GM12878 (cell line): ENCODE measurements around the gene CFAP299.

ENCODE experiments used
- ATF2 ChIP-seq: IDR thresholded peaks from 2 replicates; pipeline ENCODE4 v1.6.1; 2012; ENCODE audit warnings: low read length, inconsistent platforms
- EP300 ChIP-seq, 2 experiments: fragments of 150-350 bp in 1 of 2; IDR thresholded peaks; 2 replicates each; pipeline ENCODE4 v1.6.1; 2011 to 2012; ENCODE audit warnings: low read depth in 2 of 2, low read length in 2 of 2, borderline replicate concordance in 1 of 2, improper control_type of control experiment in 1 of 2, inconsistent platforms in 1 of 2; ENCODE audit not compliant: control insufficient read depth in 1 of 2
- IKZF1 ChIP-seq: fragments of 450-650 bp; conservative IDR thresholded peaks from 2 replicates; pipeline ENCODE4 v1.6.1; 2017; ENCODE audit warnings: antibody characterized with exemption, mild to moderate bottlenecking
- NR2F1 ChIP-seq: fragments of 450-650 bp; conservative IDR thresholded peaks from 2 replicates; pipeline ENCODE4 v1.6.1; 2017; ENCODE audit warnings: mild to moderate bottlenecking
- PAX5 ChIP-seq: IDR thresholded peaks from 2 replicates; pipeline ENCODE4 v1.6.1; 2011; ENCODE audit warnings: low read depth, low read length, borderline replicate concordance
- POLR2AphosphoS2 ChIP-seq: IDR thresholded peaks from 2 replicates; pipeline ENCODE4 v1.6.1; 2011; ENCODE audit warnings: low read depth, mild to moderate bottlenecking, low read length, improper control_type of control experiment, moderate library complexity
- POLR2AphosphoS5 ChIP-seq: IDR thresholded peaks from 2 replicates; pipeline ENCODE4 v1.6.1; 2011; ENCODE audit warnings: mild to moderate bottlenecking, low read length, inconsistent platforms
- RELA ChIP-seq: fragments of 450-650 bp; IDR thresholded peaks from 2 replicates; pipeline ENCODE4 v1.8.0; 2014; ENCODE audit warnings: borderline replicate concordance; ENCODE audit not compliant: partially characterized antibody
- SMC3 ChIP-seq: IDR thresholded peaks from 2 replicates; pipeline ENCODE4 v1.6.1; 2011; ENCODE audit warnings: low read length, improper control_type of control experiment, borderline replicate concordance
- TAF1 ChIP-seq: IDR thresholded peaks from 2 replicates; pipeline ENCODE4 v1.6.1; 2011; ENCODE audit warnings: mild to moderate bottlenecking, low read depth, low read length, borderline replicate concordance
- ZNF384 ChIP-seq: IDR thresholded peaks from 2 replicates; pipeline ENCODE4 v1.6.1; 2012; ENCODE audit warnings: low read depth, mild to moderate bottlenecking, low read length, improper control_type of control experiment, borderline replicate concordance
- TF ChIP-seq, protein P1 (sequence below), 3 experiments: IDR thresholded peaks in 2 of 3; conservative IDR thresholded peaks in 1 of 3; 2 replicates each; pipeline ENCODE4 v1.5.1; 2011; ENCODE audit warnings: low read depth in 3 of 3, low read length in 3 of 3, mild to moderate bottlenecking in 3 of 3, control low read depth in 2 of 3, moderate library complexity in 2 of 3, inconsistent platforms in 1 of 3, mixed read lengths in 1 of 3; ENCODE audit not compliant: control insufficient read depth in 2 of 3, insufficient read depth in 1 of 3; ENCODE audit errors: extremely low read depth in 1 of 3

- no peak for TF ChIP-seq EP300 (IDR thresholded peaks at IDR 0.05; ENCODE audit: borderline replicate concordance in 1 of 2, control insufficient read depth in 1 of 2, low read depth in 2 of 2, low read length in 2 of 2)
- TF ChIP-seq, protein P1, sequence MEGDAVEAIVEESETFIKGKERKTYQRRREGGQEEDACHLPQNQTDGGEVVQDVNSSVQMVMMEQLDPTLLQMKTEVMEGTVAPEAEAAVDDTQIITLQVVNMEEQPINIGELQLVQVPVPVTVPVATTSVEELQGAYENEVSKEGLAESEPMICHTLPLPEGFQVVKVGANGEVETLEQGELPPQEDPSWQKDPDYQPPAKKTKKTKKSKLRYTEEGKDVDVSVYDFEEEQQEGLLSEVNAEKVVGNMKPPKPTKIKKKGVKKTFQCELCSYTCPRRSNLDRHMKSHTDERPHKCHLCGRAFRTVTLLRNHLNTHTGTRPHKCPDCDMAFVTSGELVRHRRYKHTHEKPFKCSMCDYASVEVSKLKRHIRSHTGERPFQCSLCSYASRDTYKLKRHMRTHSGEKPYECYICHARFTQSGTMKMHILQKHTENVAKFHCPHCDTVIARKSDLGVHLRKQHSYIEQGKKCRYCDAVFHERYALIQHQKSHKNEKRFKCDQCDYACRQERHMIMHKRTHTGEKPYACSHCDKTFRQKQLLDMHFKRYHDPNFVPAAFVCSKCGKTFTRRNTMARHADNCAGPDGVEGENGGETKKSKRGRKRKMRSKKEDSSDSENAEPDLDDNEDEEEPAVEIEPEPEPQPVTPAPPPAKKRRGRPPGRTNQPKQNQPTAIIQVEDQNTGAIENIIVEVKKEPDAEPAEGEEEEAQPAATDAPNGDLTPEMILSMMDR (IDR thresholded peaks at IDR 0.05 in 2 of 3, conservative IDR thresholded peaks at IDR 0.05 in 1 of 3; ENCODE audit: control insufficient read depth in 2 of 3, extremely low read depth in 1 of 3, insufficient read depth in 1 of 3, low read depth in 3 of 3, low read length in 3 of 3), result no peak
- TF ChIP-seq ATF2, result no peak
- no peak for TF ChIP-seq ZNF384
- no peak for TF ChIP-seq TAF1
- TF ChIP-seq POLR2AphosphoS2, result no peak
- TF ChIP-seq RELA, result no peak
- no peak for TF ChIP-seq SMC3
- TF ChIP-seq POLR2AphosphoS5, result no peak
- no peak for TF ChIP-seq NR2F1
- TF ChIP-seq PAX5, result no peak
- TF ChIP-seq IKZF1, result no peak
These were observed 85.1 kb downstream of the CFAP299 start for GRCh38 chr4:80420638-80421037.
